PC-3 (cell line): ENCODE data around the gene KCNQ1. TPM values are rescaled to one million over a fixed set of nuclear protein-coding genes. Genes with fewer than 3 reads are reported as not detected.

Experiments
- ATAC-seq: fragments of 200-7000 bp; cut with Tn5 transposase; 2 replicates; pipeline ENCODE4 v1.9.1; 2020; ENCODE audit warnings: mild to moderate bottlenecking, moderate library complexity
- BruUV-seq: library from RNA; stranded (reverse); fragments of 400-500 nt; replicated peaks from 2 replicates; lab custom pipeline; 2021; lab: Mats Ljungman, UMichigan
- CTCF ChIA-PET: fragments of 300-600 bp; sonication (Branson Sonifier 250); formaldehyde crosslinking; loops from one replicate; lab custom pipeline; 2022; ENCODE audit warnings: antibody characterized with exemption; lab: Charles Lee
- POLR2A ChIA-PET: fragments of 300-600 bp; sonication (Branson Sonifier 250); formaldehyde crosslinking; loops from one replicate; lab custom pipeline; 2022; ENCODE audit warnings: antibody characterized with exemption; ENCODE audit not compliant: unreplicated experiment; lab: Charles Lee
- DNase-seq: peaks from one replicate; pipeline ENCODE4 v3.0.0-alpha.2; 2015
- H2AFZ ChIP-seq: fragments of 300-600 bp; sonication (generic); 2 replicates; pipeline ENCODE4 v1.6.0; 2016; ENCODE audit warnings: antibody characterized with exemption, low read length
- H3F3A ChIP-seq: fragments of 300-600 bp; sonication (generic); one replicate; pipeline ENCODE4 v1.6.0; 2017; ENCODE audit warnings: antibody characterized with exemption, low read length, control low read depth, mild to moderate bottlenecking; ENCODE audit not compliant: unreplicated experiment
- H3K27ac ChIP-seq: fragments of 300-600 bp; sonication (generic); 2 replicates; pipeline ENCODE4 v1.5.1; 2016; ENCODE audit warnings: mild to moderate bottlenecking, low read length
- H3K27me3 ChIP-seq: fragments of 300-600 bp; sonication (generic); 2 replicates; pipeline ENCODE4 v1.6.1; 2016; ENCODE audit warnings: low read length, mixed read lengths
- H3K36me3 ChIP-seq: fragments of 300-600 bp; sonication (generic); 2 replicates; pipeline ENCODE4 v1.6.1; 2016; ENCODE audit warnings: low read depth, mixed run types, low read length, mixed read lengths
- H3K4me1 ChIP-seq: fragments of 300-600 bp; sonication (generic); 2 replicates; pipeline ENCODE4 v1.5.1; 2016; ENCODE audit warnings: low read length; ENCODE audit not compliant: insufficient read depth
- H3K4me2 ChIP-seq: fragments of 300-600 bp; sonication (generic); 2 replicates; pipeline ENCODE4 v1.6.0; 2016; ENCODE audit warnings: low read length
- H3K4me3 ChIP-seq: fragments of 300-600 bp; sonication (generic); 2 replicates; pipeline ENCODE4 v1.5.1; 2016; ENCODE audit warnings: mild to moderate bottlenecking, low read length, mixed read lengths
- H3K79me2 ChIP-seq: fragments of 300-600 bp; sonication (generic); 2 replicates; pipeline ENCODE4 v1.6.1; 2017; ENCODE audit warnings: low read length, mixed read lengths
- H3K9ac ChIP-seq: fragments of 300-600 bp; sonication (generic); 2 replicates; pipeline ENCODE4 v1.6.0; 2016; ENCODE audit warnings: mild to moderate bottlenecking, low read length
- H3K9me2 ChIP-seq: fragments of 300-600 bp; sonication (generic); replicated peaks from 2 replicates; pipeline ENCODE4 v1.6.1; 2016; ENCODE audit warnings: mixed run types, low read length, mixed read lengths
- H3K9me3 ChIP-seq: fragments of 300-600 bp; sonication (generic); 2 replicates; pipeline ENCODE4 v1.6.1; 2016; ENCODE audit warnings: low read length, mixed read lengths
- H4K20me1 ChIP-seq: fragments of 300-600 bp; sonication (generic); 2 replicates; pipeline ENCODE4 v1.6.1; 2016; ENCODE audit warnings: low read length, mixed read lengths
- EZH2 ChIP-seq: fragments of 300-600 bp; sonication (generic); IDR thresholded peaks from one replicate; pipeline ENCODE4 v1.6.1; 2017; ENCODE audit warnings: antibody characterized with exemption, mild to moderate bottlenecking, low read length; ENCODE audit not compliant: unreplicated experiment
- EZH2phosphoT487 ChIP-seq: fragments of 300-600 bp; sonication (generic); IDR thresholded peaks from 2 replicates; pipeline ENCODE4 v1.6.1; 2018; ENCODE audit warnings: mild to moderate bottlenecking, antibody characterized with exemption, low read length, borderline replicate concordance
- intact Hi-C: fragments of 100-400 bp; cut with micrococcal nuclease; formaldehyde crosslinking; loops from 2 replicates; pipeline ENCODE4 v1.9.0; 2023
- total RNA-seq: library from RNA; depleted of rRNA; stranded (reverse); fragments of >200 nt; gene quantifications from 2 replicates; pipeline ENCODE4 v1.2.3, GENCODE V29; 2014
- TF ChIP-seq, protein P1 (sequence below): fragments of 300-600 bp; sonication (generic); conservative IDR thresholded peaks from 2 replicates; pipeline ENCODE4 v1.5.1; 2017; ENCODE audit warnings: antibody characterized with exemption, low read depth, mild to moderate bottlenecking, low read length

The KCNQ1 gene
- total RNA-seq, 1 experiment from 2014 or later: 0.40 TPM

DNA sequence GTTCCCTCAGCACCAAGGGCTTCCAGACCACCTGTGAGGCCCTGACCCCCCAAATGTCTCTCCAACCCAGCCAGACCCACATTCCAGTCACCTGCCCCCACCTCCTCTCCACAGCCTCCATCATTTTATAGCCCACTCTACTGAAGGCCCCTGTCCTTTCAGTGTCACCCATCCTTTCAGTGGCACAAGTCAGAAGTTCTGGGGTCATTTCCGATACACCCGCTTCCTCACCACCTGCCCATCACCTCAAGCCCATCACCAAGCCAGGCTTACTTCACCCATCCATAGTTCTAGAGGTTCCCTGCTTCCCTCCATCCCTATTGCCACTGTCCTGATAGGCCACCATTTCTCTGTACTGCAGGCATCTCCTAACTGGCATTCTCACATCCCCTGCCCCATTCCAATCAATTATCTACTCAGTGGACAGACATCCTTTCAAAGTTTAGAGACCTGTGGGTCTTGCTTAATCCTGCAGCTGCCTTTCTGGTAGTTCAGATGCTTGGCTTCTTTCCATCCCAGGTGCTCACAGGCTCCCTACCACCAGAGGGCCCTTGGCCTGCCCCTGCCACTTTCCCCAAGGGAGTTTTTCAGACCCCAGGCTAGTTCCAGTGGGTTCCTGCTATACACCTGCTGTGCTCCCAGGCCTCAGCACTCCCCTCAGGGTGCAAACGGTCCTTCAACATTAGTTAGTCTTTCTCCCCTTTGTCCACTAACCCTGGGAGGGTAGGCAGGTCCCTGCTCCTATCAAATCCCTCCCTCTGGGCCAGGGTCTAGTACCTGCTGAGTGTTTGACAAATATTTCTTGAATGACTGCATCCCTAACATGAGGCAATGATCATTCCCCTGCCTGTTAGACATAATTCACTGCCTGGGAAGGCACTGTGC lies 247.4 kb downstream of the KCNQ1 start:
- CTCF ChIA-PET: no interaction called here
- no TSS peak for BruUV-seq
- intact Hi-C loops: no loop called here

DNA sequence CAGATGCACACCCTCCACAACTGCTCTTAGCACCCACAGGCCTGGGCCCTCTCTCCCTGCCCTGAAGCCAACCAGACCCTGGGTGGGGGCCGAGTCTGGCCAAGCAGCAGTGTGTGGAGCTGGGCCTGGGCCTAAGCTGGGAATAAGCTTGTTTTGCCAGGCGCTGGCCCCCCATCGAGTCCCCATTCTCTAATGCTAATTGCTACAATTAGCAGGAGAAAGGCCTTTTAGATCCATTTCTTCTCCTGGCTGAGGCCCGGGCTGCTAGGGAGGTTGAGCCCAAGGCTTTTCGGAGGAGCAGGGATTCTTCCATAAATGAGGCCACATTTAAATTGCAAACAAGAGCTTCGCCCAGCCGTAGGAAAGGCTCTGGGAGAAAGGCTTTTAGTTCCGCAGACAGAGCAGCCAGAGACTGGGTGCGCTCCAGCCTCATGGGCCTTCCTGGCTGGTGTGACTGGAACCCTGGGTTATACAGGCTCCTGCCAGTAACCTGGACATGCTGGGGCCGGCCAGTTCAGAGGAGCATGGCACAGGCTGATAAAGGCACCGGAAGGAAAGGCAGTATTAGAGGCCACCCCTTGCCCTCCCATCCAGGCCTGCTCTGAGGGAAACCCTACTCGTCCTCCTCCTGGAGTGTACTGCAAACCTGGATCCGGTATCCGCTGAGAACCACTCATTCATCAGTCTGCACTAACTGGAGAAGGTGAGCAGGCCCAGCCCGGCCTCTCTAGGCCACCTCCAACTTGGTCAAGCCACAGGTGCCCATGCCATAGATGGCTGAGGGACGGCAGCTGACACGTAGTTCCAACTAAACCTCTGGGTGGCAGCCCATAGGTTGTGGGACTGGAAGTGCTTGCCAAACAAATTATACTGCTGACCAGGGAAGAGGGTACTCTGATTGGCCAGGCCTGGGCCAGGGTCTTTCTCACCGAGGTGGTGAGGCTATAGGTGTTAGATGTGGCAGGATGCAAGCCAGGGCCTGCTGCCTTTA lies 248.8 kb downstream of the KCNQ1 start:
- Histone ChIP-seq H3K27ac (no peak overlapping the region), H3K4me3 (no peak overlapping the region), H4K20me1 (peaks cover 50% of the 10 kb centered on the region), H3K9me3 (no peaks in the 10 kb centered on the region), H3F3A (no peaks in the 10 kb centered on the region), H3K9ac (no peak overlapping the region), H3K36me3 (0 out of 2 replicates have a peak, but pooled peaks cover 3% of the 10 kb centered on the region), H3K4me1 (peaks cover 10% of the 10 kb centered on the region; the same call in 1 of the 2 replicates), H3K9me2 (no peaks in the 10 kb centered on the region), H3K79me2 (peaks cover 100% of the 10 kb centered on the region), H3K4me2 (no peak overlapping the region), H3K27me3 (no peaks in the 10 kb centered on the region), H2AFZ (no peak overlapping the region)
- BruUV-seq: no TSS peak
- CTCF ChIA-PET: no interaction called here
- intact Hi-C loops: no loop called here
- POLR2A ChIA-PET: no interaction called here
- ATAC-seq (no peak), DNase-seq (peak; percentile 10)
- TF ChIP-seq, protein P1, sequence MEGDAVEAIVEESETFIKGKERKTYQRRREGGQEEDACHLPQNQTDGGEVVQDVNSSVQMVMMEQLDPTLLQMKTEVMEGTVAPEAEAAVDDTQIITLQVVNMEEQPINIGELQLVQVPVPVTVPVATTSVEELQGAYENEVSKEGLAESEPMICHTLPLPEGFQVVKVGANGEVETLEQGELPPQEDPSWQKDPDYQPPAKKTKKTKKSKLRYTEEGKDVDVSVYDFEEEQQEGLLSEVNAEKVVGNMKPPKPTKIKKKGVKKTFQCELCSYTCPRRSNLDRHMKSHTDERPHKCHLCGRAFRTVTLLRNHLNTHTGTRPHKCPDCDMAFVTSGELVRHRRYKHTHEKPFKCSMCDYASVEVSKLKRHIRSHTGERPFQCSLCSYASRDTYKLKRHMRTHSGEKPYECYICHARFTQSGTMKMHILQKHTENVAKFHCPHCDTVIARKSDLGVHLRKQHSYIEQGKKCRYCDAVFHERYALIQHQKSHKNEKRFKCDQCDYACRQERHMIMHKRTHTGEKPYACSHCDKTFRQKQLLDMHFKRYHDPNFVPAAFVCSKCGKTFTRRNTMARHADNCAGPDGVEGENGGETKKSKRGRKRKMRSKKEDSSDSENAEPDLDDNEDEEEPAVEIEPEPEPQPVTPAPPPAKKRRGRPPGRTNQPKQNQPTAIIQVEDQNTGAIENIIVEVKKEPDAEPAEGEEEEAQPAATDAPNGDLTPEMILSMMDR: peak; percentile 23; the same call in 1 of the 2 replicates
- no peak for TF ChIP-seq EZH2phosphoT487

More for the DNA sequence above, 247.4 kb downstream of the KCNQ1 start:
- peaks cover 41% of the 10 kb centered on the region for H4K20me1 ChIP-seq
- no peak for ATAC-seq
- POLR2A ChIA-PET: no interaction called here
- H3K27me3 ChIP-seq: no peaks in the 10 kb centered on the region
- no peak overlapping the region for H3K27ac ChIP-seq
- peaks cover 2% of the 10 kb centered on the region; the same call in 1 of the 2 replicates for H3K4me1 ChIP-seq
- H3K9me2 ChIP-seq: no peaks in the 10 kb centered on the region
- H3K9me3 ChIP-seq: no peaks in the 10 kb centered on the region
- no peaks in the 10 kb centered on the region for H3F3A ChIP-seq
- TF ChIP-seq EZH2phosphoT487 (no peak), EZH2 (no peak)
- TF ChIP-seq, protein P1: peak; percentile 62
- H3K4me2 ChIP-seq: no peak overlapping the region
- H3K36me3 ChIP-seq: 0 out of 2 replicates have a peak, but pooled peaks cover 3% of the 10 kb centered on the region
- DNase-seq: peak; percentile 43
- no peak overlapping the region for H3K9ac ChIP-seq
- H2AFZ ChIP-seq: no peak overlapping the region
- H3K4me3 ChIP-seq: no peak overlapping the region
- peaks cover 100% of the 10 kb centered on the region for H3K79me2 ChIP-seq
